Measurements from ENCODE around the gene KIAA1586. TPM values are rescaled to one million over a fixed set of nuclear protein-coding genes. Genes with fewer than 3 reads are reported as not detected.
"Not testable (repeated sequence)": the region's sequence is repeated elsewhere in the genome, so short reads cannot be mapped to it uniquely, and the experiment has no call there.

KIAA1586 gene
- total RNA-seq, 1 donor from 2014 or later: 116 TPM

GRCh38 chr6:57044061-57044460 is 2.4 kb upstream of the KIAA1586 start:
- DNase-seq (ENCODE audit: low spot score in 2 of 2); FAIRE-seq: not testable (repeated sequence)

- no peak for DNase-seq (ENCODE audit: low spot score in 2 of 2)
- no peak for FAIRE-seq
These were observed 1.9 kb upstream of the KIAA1586 start for GRCh38 chr6:57044568-57044967.

GRCh38 chr6:57047257-57047585 is 728 bp downstream of the KIAA1586 start:
- not testable (repeated sequence) for DNase-seq (ENCODE audit: low spot score in 2 of 2)

GRCh38 chr6:57047859-57048258 is 1.4 kb downstream of the KIAA1586 start:
- FAIRE-seq; DNase-seq (ENCODE audit: low spot score in 2 of 2): not testable (repeated sequence)

More at GRCh38 chr6:57047257-57047585, 728 bp downstream of the KIAA1586 start:
- not testable (repeated sequence) for FAIRE-seq

GRCh38 chr6:57048577-57048976 is 2.1 kb downstream of the KIAA1586 start:
- no peak for DNase-seq (ENCODE audit: low spot score in 2 of 2)
- no peak for FAIRE-seq

- DNase-seq (ENCODE audit: low spot score in 2 of 2) (no peak), FAIRE-seq (no peak)
These were observed 17.4 kb downstream of the KIAA1586 start for GRCh38 chr6:57063847-57064246.

DNA sequence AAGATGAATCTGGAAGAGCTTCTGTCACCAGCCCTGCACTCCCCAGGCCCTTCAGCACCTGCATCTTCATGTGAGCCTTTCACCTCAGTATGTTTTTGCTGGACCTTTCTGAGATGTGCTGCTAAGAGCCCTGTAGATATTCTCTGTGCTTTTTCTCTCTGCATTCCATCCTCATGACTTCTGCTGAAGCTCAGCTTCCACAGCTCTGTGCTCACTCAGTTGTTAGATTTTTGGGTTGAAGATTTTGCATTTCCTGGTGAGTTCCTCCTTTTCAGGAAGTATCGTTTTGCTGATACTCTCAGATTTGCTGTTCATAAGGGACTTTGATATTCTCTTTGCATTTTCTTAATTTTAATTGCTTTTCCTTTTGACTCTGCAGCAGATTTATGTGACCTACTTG is 18.3 kb downstream of the KIAA1586 start:
- FAIRE-seq: no peak
- DNase-seq (ENCODE audit: low spot score in 2 of 2): no peak

- DNase-seq (ENCODE audit: low spot score in 2 of 2): no peak
- FAIRE-seq: no peak
These were observed 21.6 kb downstream of the KIAA1586 start for GRCh38 chr6:57068061-57068460.

GRCh38 chr6:57069228-57069627 is 22.7 kb downstream of the KIAA1586 start:
- FAIRE-seq (no peak), DNase-seq (ENCODE audit: low spot score in 2 of 2) (no peak)

- DNase-seq (ENCODE audit: low spot score in 2 of 2): no peak
- no peak for FAIRE-seq
These were observed 23.4 kb downstream of the KIAA1586 start for GRCh38 chr6:57069920-57070331.

DNA sequence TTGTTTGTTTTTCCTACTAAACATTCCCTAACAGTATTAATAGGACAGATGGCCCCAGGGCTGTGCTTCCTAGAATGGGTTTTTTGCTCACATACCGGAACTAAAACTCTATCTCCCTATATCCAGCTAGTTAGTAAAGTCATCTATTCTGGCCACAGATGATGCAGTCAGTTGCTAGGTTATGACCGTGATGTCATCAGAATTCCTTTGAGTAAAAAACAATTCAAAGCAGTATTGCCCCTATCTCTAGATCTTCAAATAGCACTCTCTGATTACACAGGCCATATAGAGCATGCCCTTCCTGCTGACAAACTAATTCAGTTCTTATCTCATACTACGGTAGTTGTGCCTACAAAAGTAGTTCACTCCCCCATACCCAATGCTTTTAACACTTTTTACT is 25.6 kb downstream of the KIAA1586 start:
- no peak for FAIRE-seq

GRCh38 chr6:57074383-57074782 is 27.9 kb downstream of the KIAA1586 start:
- FAIRE-seq (no peak), DNase-seq (ENCODE audit: low spot score in 2 of 2) (no peak)

More for the DNA sequence above, 25.6 kb downstream of the KIAA1586 start:
- no peak for DNase-seq (ENCODE audit: low spot score in 2 of 2)

DNA sequence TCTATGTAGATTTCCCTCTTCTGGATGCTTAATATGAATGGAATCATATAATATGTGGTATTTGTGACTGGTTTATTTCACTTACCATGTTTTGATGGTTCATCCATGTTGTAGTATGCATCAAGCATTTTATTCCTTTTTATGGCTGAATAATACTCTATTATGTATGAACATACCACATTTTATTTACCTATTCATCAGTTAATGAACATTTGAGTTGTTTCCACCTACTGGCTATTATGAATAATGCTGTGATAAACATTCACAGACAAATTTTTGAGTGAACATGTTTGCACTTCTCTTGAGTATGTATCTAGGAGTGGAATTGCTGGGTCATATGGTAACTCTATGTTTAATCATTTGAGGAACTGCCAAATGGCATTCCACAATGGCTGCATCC is 28.6 kb downstream of the KIAA1586 start:
- FAIRE-seq (no peak), DNase-seq (ENCODE audit: low spot score in 2 of 2) (no peak)

DNA sequence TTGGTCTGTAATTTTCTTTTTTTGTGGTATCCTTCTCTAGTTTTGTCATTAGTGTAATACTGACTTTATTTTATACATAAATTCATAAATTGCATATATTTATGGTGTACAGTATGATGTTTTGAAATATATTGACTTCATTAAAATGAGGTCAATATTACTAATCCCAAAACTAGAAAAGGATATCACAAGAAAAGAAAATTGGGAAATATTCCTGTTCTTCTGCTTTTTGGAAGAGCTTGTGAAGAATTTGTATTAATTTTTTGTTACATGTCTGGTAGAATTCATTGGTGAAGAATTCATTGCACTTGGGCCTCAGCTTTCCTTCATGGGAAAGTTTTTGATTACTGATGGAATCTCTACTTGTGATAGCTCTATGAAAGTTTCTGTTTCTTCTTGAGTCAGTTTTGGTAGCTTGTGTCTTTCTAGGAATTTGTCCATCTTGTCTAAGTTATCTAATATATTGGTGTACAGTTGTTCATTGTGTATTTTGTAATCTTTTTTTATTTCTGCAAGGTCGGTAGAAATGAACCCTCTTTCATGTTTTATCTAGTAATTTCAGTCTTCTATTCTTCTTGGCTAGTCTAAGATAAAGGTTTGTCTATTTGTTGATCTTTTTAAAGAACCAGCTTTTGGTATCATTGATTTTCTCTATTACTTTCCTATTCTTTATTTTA is 32.2 kb downstream of the KIAA1586 start:
- DNase-seq (ENCODE audit: low spot score in 2 of 2): no peak
- no peak for FAIRE-seq

- no peak for FAIRE-seq
- no peak for DNase-seq (ENCODE audit: low spot score in 2 of 2)
These were observed 39.0 kb downstream of the KIAA1586 start for GRCh38 chr6:57085471-57085870.

GRCh38 chr6:57086843-57087242 is 40.4 kb downstream of the KIAA1586 start:
- FAIRE-seq (no peak), DNase-seq (ENCODE audit: low spot score in 2 of 2) (no peak)

DNA sequence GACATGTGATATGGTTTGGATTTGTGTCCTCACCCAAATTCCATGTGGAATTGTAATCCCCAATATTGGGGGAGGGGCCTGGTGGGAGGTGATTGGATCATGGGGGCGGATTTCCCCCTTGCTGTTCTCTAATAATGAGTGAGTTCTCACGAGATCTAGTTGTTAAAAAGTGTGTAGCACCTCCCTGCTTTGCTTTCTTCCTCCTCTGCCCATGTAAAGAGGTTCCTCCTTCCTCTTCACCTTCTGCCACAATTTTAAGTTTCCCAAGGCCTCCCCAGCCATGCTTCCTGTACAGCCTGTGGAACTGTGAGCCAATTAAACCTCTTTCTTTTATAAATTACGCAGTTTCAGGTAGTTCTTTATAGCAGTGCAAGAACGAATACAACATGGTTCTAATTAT is 41.4 kb downstream of the KIAA1586 start:
- FAIRE-seq (no peak), DNase-seq (ENCODE audit: low spot score in 2 of 2) (no peak)

DNA sequence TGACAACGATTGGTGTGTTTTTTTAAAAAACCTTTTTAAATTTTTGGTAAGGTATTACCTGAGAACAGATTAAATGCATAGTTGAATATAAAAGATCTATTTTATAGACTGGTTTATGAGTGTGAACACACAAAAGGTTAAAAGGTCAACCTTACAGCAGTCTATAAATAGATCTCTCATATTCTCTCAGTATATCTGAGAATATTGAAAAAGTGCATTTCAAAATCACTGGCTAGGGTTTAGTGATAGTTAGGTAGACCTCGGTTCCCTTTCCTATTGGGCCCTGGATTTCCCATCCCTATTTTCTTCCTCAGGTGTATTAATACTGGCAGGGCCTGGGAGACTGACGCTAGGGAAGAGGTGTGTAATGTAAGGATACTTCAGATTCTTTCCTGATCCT is 42.8 kb downstream of the KIAA1586 start:
- no peak for FAIRE-seq
- peak; percentile 10 to 14 for DNase-seq (ENCODE audit: low spot score in 2 of 2)

DNA sequence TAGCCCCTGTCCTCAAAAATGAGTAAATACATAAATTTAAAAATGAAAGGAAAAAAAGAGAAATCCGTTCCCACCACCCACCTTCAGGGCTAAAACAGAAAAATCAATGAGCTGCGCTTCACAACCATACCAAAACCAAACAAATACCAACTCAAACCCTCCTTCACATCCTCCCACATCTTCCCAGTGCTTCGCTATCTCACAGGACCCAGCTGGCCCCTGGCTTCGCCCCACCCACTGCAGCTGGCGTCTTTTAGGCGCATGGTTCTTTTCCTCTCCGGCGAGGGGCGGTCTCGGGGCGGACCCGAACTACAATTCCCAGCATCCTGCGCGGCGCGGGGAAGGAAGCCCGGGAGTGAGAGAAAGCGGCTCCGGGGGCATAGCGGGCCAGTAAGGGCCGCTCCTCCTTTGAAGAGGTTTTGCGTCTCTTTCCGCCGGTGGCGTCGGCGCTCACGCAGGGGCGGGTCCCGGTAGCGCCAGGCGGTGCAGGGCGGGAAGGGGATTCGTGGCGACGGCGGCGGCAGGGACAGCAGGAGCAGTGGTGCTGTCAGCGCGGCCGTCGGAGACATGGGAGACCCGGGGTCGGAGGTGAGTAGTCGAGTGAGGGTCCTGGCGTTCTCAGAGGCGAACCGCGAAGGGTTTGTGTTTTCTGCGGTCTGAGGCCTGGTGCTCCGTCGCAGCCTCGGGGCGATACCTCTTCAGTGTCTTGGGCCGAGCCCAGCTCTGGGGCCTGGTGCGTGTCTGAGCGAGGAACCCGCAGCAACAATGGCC is 43.4 kb downstream of the KIAA1586 start, which contains the start of gene ZNF451:
ZNF451 (plus strand) TSS at position 502 of the 771 bp plus-strand sequence; CDS start at position 568, 66 bp downstream.
- FAIRE-seq: peak; percentile 47

DNA sequence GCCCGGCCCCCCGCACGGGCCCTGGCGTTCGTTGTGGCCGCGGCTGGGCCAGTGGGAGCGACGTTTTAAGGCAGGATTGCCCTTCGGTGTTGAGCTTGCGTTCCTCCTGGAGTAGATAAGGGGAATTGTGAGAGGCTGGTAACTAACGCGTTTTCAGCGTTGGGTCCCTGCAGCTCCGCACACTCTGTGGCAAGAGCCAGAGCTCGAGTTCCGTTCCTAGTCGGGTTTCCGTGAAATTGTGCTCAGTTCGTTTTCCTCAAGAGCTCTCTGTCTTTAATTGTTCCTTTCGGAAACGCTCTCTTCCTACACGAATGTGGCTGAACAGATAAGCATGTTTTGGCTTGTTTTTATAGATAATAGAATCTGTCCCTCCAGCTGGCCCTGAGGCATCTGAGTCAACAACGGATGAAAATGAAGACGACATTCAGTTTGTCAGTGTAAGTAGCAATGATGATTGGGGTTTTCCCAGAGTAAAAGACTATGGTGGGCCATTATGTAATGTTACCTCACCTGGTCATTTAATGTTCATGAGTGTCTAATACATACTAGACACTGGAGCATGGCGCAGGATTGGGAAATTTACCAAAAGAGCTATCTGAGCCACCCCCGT is 44.1 kb downstream of the KIAA1586 start:
- not testable (repeated sequence) for FAIRE-seq; DNase-seq (ENCODE audit: low spot score in 2 of 2)

More for the DNA sequence above, 43.4 kb downstream of the KIAA1586 start, which contains the start of gene ZNF451:
- DNase-seq (ENCODE audit: low spot score in 2 of 2): peak; percentile 90 to 91

DNA sequence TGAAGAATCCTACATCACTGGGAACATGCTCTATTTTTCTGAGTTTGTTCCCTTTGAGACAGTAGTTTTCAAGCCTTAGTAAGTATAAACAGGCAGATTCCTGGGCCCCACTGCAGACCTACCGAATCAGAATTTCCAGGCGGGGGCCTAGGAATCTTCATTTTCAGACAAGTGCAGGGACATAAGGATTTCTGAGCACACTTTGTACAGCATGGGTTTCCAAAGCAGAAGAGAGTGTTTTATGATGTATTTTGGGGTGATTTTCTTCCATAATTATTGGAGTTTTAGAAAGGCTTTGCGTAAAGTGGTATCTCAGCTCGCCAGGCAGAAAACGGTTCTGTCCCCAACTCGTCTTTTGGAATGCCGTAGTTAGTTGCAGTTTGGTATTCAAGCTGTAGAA is 44.9 kb downstream of the KIAA1586 start:
- FAIRE-seq: not testable (repeated sequence)

More for the DNA sequence above, 44.9 kb downstream of the KIAA1586 start:
- DNase-seq (ENCODE audit: low spot score in 2 of 2): not testable (repeated sequence)

All from frontal cortex (tissue), 4 donors.